Breast epithelium (tissue), 3 donors: ENCODE results near the gene HAGHL.

Experiments
- POLR2A ChIP-seq: fragments of 450-650 bp; IDR thresholded peaks from one replicate; pipeline ENCODE4 v1.6.1; 2016; ENCODE audit warnings: antibody characterized with exemption, mild to moderate bottlenecking, moderate library complexity
- POLR2AphosphoS5 ChIP-seq, 3 donors: sonication (generic); formaldehyde crosslinking; IDR thresholded peaks; one replicate each; pipeline ENCODE4 v1.6.1; 2017; ENCODE audit warnings: antibody characterized with exemption in 3 of 3
- TF ChIP-seq, protein P1 (sequence below), 3 donors: fragments of 450-650 bp; IDR thresholded peaks; one replicate each; pipeline ENCODE4 v1.5.1; 2016 to 2017; ENCODE audit warnings: antibody characterized with exemption in 3 of 3, mild to moderate bottlenecking in 3 of 3, moderate library complexity in 3 of 3

DNA sequence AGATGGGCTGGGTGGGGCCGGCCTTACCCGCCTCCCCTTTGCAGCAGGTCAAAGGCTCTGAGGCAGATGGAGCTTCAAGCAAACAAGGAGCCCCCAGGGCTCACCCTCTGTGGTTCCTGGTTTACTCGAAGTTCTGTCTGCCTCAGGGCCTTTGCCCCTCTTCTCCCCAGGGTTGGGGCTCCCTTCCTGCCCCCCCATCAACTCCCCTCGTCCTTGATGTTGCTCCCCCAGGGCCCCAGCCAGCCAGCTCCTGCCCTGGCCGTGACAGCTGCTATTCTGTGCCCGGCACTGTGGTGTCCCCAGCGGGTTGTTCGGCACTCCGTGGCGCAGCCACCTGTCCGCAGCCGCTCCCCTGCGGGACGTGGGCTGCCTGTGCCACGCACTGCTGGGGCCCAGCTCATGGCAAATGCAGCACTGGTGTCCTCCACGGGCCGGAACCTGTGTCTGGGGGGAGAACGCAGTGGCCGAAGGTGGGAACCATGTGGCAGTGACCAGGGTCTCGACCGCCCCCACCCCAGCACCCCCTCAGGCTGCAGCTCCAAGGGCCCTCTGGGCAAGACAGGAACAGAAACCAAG lies 16.3 kb upstream of the HAGHL start:
- TF ChIP-seq, protein P1, sequence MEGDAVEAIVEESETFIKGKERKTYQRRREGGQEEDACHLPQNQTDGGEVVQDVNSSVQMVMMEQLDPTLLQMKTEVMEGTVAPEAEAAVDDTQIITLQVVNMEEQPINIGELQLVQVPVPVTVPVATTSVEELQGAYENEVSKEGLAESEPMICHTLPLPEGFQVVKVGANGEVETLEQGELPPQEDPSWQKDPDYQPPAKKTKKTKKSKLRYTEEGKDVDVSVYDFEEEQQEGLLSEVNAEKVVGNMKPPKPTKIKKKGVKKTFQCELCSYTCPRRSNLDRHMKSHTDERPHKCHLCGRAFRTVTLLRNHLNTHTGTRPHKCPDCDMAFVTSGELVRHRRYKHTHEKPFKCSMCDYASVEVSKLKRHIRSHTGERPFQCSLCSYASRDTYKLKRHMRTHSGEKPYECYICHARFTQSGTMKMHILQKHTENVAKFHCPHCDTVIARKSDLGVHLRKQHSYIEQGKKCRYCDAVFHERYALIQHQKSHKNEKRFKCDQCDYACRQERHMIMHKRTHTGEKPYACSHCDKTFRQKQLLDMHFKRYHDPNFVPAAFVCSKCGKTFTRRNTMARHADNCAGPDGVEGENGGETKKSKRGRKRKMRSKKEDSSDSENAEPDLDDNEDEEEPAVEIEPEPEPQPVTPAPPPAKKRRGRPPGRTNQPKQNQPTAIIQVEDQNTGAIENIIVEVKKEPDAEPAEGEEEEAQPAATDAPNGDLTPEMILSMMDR (IDR thresholded peaks at IDR 0.05), result no peak
- TF ChIP-seq POLR2A (no peak), POLR2AphosphoS5 (IDR thresholded peaks at IDR 0.05) (no peak)
